Esophagus squamous epithelium (tissue), 4 donors: ENCODE measurements around the gene IGFBP6.

Source experiments
- POLR2A ChIP-seq, 4 donors: fragments of 450-650 bp; IDR thresholded peaks; one replicate each; pipeline ENCODE4 v1.6.1; 2017; ENCODE audit warnings: antibody characterized with exemption in 4 of 4, mild to moderate bottlenecking in 4 of 4, moderate library complexity in 3 of 4
- TF ChIP-seq, protein P1 (sequence below), 6 experiments: fragments of 450-650 bp in 4 of 6; fragments of 200-600 bp in 2 of 6; sonication (generic) in 2 of 6; IDR thresholded peaks; one replicate each; pipeline ENCODE4 v1.5.1; 2016 to 2019; ENCODE audit warnings: antibody characterized with exemption in 6 of 6, mild to moderate bottlenecking in 4 of 6, moderate library complexity in 4 of 6

DNA sequence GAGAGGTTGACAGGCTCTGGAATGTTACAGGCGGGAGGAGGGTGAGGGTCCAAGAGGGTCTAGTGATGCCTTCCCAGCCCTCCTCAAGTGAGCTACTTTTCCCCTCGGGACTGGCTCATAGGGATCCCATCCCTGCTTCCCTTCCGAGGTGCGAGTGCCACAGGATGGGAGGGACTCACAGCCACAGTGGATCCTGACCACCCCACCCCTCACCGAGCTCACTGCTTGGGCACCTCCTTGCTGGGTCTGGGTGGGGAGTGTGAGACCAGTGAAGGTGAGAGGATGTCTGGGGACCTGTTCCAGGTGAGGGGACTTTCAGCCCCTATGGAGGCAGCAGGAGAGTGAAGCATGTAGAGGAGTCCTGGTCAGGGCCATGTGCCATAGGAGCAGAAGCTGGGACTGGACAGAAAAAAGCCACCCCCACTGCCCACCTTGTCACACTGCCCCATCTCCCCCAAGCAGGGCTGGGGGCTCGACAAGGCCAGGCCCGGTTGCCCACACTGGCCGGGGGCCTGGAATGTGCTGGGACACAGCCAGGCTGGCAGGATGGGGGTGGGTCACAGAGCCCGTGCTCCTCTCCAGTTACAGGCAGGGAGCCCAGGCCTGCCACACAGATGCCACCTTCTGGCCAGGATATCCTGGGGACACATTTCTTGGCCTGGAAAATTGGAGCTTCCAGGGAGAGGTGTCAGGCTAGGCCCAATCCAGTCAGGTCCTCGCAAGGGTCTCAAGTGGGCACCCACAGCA is 49.3 kb upstream of the IGFBP6 start:
- TF ChIP-seq, protein P1, sequence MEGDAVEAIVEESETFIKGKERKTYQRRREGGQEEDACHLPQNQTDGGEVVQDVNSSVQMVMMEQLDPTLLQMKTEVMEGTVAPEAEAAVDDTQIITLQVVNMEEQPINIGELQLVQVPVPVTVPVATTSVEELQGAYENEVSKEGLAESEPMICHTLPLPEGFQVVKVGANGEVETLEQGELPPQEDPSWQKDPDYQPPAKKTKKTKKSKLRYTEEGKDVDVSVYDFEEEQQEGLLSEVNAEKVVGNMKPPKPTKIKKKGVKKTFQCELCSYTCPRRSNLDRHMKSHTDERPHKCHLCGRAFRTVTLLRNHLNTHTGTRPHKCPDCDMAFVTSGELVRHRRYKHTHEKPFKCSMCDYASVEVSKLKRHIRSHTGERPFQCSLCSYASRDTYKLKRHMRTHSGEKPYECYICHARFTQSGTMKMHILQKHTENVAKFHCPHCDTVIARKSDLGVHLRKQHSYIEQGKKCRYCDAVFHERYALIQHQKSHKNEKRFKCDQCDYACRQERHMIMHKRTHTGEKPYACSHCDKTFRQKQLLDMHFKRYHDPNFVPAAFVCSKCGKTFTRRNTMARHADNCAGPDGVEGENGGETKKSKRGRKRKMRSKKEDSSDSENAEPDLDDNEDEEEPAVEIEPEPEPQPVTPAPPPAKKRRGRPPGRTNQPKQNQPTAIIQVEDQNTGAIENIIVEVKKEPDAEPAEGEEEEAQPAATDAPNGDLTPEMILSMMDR (IDR thresholded peaks at IDR 0.05) = peak in 1 of 6 experiments; percentile 7
- no peak for TF ChIP-seq POLR2A (IDR thresholded peaks at IDR 0.05)
